Cardiac muscle cell (in vitro differentiated cells and primary cell): ENCODE results near the gene LPP. TPM values are rescaled to one million over a fixed set of nuclear protein-coding genes. Genes with fewer than 3 reads are reported as not detected.
A peak's percentile ranks its signal among the peaks of the same experiment; 100 is the strongest.

Source experiments
- DNase-seq, 2 donors: peaks; one replicate each; pipeline versions ENCODE4 v3.0.0 to v3.0.0-alpha.2; 2010 to 2017; ENCODE audit warnings: low read depth in 1 of 2, low spot score in 1 of 2
- H3K27ac ChIP-seq: fragments of 200-600 bp; sonication (generic); 2 replicates; pipeline ENCODE4 v1.5.1; 2016
- H3K27me3 ChIP-seq: fragments of 200-600 bp; sonication (generic); 2 replicates; pipeline ENCODE4 v1.6.0; 2016; ENCODE audit warnings: control low read depth
- H3K36me3 ChIP-seq: fragments of 200-600 bp; sonication (generic); 2 replicates; pipeline ENCODE4 v1.5.1; 2016; ENCODE audit warnings: control low read depth
- H3K4me1 ChIP-seq: fragments of 200-600 bp; sonication (generic); 2 replicates; pipeline ENCODE4 v1.8.1; 2017; ENCODE audit warnings: low read depth, mild to moderate bottlenecking, mixed run types
- H3K4me3 ChIP-seq: fragments of 200-600 bp; sonication (generic); 2 replicates; pipeline ENCODE4 v1.5.1; 2016; ENCODE audit warnings: mild to moderate bottlenecking
- H3K9me3 ChIP-seq: fragments of 200-600 bp; sonication (generic); 2 replicates; pipeline ENCODE4 v1.5.1; 2017; ENCODE audit warnings: low read depth, mild to moderate bottlenecking, control low read depth
- polyA plus RNA-seq: library from polyadenylated mRNA; unstranded; fragments of >200 nt; fragmentation: Nextera tagmentation; extraction: Ambion mirVana; gene quantifications from 2 replicates; pipeline ENCODE4 v1.2.1, GENCODE V29; 2016
- total RNA-seq: library from RNA; depleted of rRNA; stranded (reverse); fragments of >200 nt; gene quantifications from 2 replicates; pipeline ENCODE4 v1.2.3, GENCODE V29; 2016
- TF ChIP-seq, protein P1 (sequence below): IDR thresholded peaks from 2 replicates; pipeline ENCODE4 v1.5.1; 2012; ENCODE audit warnings: low read depth, mild to moderate bottlenecking, low read length

Gene LPP
- total and polyA plus RNA-seq, 2 experiments from 2014 or later, result 21.4 to 45.2 TPM

DNA sequence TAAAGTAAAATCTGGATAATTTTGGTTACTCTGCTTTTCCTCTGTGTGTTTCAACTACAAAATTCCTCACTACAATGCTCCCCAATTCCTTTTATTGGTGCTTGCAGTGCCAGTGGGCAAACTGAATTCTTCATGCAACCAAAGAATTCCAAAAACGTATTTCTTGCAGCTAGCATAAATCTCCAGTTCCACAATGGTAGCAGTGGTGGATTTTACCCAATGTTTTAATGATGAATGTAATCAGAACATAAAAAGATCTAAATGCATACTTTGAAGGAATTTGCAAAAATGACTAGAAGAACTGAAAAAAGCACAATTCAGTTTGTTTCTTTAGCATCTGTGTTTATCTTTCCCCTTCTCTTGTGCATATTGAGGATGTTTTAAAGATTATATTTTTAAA is 658.2 kb downstream of the LPP start:
- no peaks in the 10 kb centered on the region for H3K9me3 ChIP-seq
- no peak overlapping the region for H3K27ac ChIP-seq
- peaks cover 5% of the 10 kb centered on the region for H3K4me1 ChIP-seq
- TF ChIP-seq, protein P1, sequence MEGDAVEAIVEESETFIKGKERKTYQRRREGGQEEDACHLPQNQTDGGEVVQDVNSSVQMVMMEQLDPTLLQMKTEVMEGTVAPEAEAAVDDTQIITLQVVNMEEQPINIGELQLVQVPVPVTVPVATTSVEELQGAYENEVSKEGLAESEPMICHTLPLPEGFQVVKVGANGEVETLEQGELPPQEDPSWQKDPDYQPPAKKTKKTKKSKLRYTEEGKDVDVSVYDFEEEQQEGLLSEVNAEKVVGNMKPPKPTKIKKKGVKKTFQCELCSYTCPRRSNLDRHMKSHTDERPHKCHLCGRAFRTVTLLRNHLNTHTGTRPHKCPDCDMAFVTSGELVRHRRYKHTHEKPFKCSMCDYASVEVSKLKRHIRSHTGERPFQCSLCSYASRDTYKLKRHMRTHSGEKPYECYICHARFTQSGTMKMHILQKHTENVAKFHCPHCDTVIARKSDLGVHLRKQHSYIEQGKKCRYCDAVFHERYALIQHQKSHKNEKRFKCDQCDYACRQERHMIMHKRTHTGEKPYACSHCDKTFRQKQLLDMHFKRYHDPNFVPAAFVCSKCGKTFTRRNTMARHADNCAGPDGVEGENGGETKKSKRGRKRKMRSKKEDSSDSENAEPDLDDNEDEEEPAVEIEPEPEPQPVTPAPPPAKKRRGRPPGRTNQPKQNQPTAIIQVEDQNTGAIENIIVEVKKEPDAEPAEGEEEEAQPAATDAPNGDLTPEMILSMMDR, result no peak
- DNase-seq, result no peak
- no peak overlapping the region for H3K4me3 ChIP-seq
- H3K27me3 ChIP-seq, result no peaks in the 10 kb centered on the region
- no peaks in the 10 kb centered on the region for H3K36me3 ChIP-seq

DNA sequence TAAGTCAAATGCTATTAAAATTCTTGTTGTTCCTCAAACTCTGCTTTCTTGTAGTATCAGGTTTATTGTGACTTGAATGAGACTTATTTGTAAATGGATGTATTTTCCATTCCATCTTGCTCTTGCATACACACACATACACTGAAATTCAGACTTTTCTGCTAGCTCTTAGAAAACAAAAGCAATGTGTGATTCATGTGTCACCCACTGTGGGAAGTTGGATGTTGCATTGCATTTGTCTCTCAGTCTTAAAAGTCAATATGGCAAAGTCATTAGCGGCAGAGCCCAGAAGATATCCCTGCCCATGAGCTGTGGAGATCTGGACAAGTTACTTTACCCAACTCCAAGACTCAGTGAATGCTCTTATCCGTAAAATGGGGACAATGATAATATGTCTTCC is 660.6 kb downstream of the LPP start:
- Histone ChIP-seq H3K27me3 (no peaks in the 10 kb centered on the region), H3K4me3 (no peak overlapping the region), H3K36me3 (no peaks in the 10 kb centered on the region), H3K4me1 (peaks cover 12% of the 10 kb centered on the region), H3K9me3 (no peaks in the 10 kb centered on the region), H3K27ac (no peak overlapping the region)
- no peak for DNase-seq
- TF ChIP-seq, protein P1, result no peak

DNA sequence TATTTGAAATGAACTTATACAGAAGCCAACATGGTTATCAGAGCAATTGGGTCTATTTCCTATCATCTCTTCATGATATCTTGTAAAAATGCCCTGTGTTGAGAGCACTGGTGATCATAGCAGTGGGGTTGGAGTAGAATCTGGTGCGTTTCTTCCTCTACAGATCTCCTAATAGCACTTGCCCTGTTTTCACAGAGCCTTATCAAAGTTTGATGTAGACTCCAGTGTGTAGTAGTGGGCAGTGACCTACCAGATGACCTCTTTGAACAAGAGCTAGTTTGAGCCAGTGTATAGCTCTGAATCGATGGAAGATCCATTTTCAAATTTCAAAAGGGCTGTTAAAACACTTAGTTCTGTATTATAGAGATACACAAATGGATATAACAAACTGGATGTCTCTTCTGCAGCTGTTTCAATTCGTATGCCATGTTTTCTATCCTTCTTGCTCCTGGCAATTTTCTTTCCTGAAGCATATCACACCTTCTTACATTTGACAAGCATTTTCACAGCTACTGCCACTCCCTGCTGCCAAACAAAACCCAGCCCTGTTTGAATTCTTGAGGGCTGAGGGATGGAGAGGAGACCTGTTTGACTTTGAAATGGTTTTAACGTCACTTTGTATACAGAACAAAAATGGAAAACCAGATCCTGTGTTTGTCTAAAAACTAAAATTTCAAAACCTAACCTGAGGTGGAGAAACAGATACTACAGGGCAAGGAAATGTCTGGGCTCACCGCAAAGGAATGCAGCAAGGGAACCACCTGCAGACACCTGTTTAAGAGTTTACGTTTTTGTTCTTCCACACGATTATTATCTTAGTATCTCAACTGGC is 663.4 kb downstream of the LPP start:
- no peaks in the 10 kb centered on the region for H3K27me3 ChIP-seq
- DNase-seq, result peak in 1 of 2 donors; percentile 36

DNA sequence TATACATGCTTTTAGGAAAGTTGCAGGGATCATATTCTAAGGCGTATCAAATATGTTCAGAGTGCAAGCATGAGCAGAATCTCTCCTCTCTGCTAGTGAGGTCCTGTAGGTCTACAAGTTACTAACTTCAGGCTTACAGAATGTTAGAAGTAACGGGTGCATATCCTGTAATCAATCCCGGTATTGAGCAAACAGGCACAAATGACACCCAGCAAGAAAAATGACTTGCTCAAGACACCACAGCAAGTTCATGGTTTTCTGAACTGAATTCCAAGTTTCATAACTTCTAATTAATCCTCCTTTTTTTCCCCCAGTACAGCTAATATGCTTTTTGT is 663.9 kb downstream of the LPP start:
- DNase-seq, result no peak

More for the DNA sequence above, 663.4 kb downstream of the LPP start:
- Histone ChIP-seq H3K9me3 (no peaks in the 10 kb centered on the region), H3K4me3 (no peak overlapping the region), H3K27ac (peak overlapping the region; percentile 49), H3K4me1 (peaks cover 12% of the 10 kb centered on the region), H3K36me3 (no peaks in the 10 kb centered on the region)
- TF ChIP-seq, protein P1, result no peak

DNA sequence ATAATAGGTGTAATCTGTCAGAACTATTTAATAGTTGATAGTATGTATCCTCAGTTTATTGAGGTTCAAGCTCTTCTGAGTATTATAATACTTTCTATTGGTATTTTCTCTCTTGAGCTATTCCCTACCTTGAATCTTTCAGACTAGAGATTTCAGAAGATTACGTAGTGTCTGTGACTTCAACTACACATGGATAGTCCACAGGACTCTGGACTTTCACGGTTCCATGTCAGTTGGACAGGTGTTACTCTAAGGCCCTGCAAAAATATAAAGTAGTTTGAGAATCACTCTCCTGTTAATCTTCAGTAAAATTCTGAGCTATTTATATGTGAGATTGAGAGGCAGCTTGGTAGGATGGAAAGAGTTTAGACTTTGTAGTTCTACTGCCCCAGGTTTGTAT is 664.3 kb downstream of the LPP start:
- TF ChIP-seq, protein P1, result no peak

More for the DNA sequence above, 663.9 kb downstream of the LPP start:
- Histone ChIP-seq H3K27me3 (no peaks in the 10 kb centered on the region), H3K27ac (peak overlapping the region; percentile 49), H3K36me3 (no peaks in the 10 kb centered on the region), H3K4me3 (no peak overlapping the region), H3K4me1 (peaks cover 12% of the 10 kb centered on the region), H3K9me3 (no peaks in the 10 kb centered on the region)
- TF ChIP-seq, protein P1, result no peak

More for the DNA sequence above, 664.3 kb downstream of the LPP start:
- Histone ChIP-seq H3K27ac (no peak overlapping the region), H3K4me3 (no peak overlapping the region), H3K27me3 (no peaks in the 10 kb centered on the region), H3K4me1 (peaks cover 12% of the 10 kb centered on the region), H3K9me3 (no peaks in the 10 kb centered on the region), H3K36me3 (no peaks in the 10 kb centered on the region)
- no peak for DNase-seq
